Neural cell (in vitro differentiated cells): ENCODE measurements around the gene SELENOW. TPM values are rescaled to one million over a fixed set of nuclear protein-coding genes. Genes with fewer than 3 reads are reported as not detected.
"Not testable (repeated sequence)": the region's sequence is repeated elsewhere in the genome, so short reads cannot be mapped to it uniquely, and the experiment has no call there.

Source experiments
- H2AFZ ChIP-seq: fragments of 200-600, 300-800 bp; sonication (generic), shearing (Covaris generic); 2 replicates; pipeline ENCODE4 v1.6.0; 2014; ENCODE audit warnings: low read depth, mild to moderate bottlenecking, antibody characterized with exemption, low read length, moderate library complexity
- H3F3A ChIP-seq: fragments of 200-600 bp; shearing (Covaris generic); 2 replicates; pipeline ENCODE4 v1.6.1; 2016; ENCODE audit warnings: mild to moderate bottlenecking, moderate library complexity, mixed read lengths, antibody characterized with exemption, low read length; ENCODE audit not compliant: insufficient read depth, poor library complexity, severe bottlenecking
- H3K27ac ChIP-seq: fragments of 200-600, 300-800 bp; sonication (generic), shearing (Covaris generic); 2 replicates; pipeline ENCODE4 v1.5.1; 2014; ENCODE audit warnings: mild to moderate bottlenecking, low read length, moderate library complexity
- H3K27me3 ChIP-seq: fragments of 300-800, 200-600 bp; sonication (generic), shearing (Covaris generic); 2 replicates; pipeline ENCODE4 v1.6.0; 2014; ENCODE audit warnings: mild to moderate bottlenecking, low read depth, low read length, moderate library complexity; ENCODE audit not compliant: insufficient read depth
- H3K36me3 ChIP-seq: fragments of 300-800, 200-600 bp; sonication (generic), shearing (Covaris generic); 2 replicates; pipeline ENCODE4 v1.5.1; 2014; ENCODE audit warnings: mild to moderate bottlenecking, antibody characterized with exemption, low read length, moderate library complexity; ENCODE audit not compliant: insufficient read depth
- H3K4me2 ChIP-seq: fragments of 300-800, 200-600 bp; sonication (generic), shearing (Covaris generic); 2 replicates; pipeline ENCODE4 v1.6.0; 2014; ENCODE audit warnings: mild to moderate bottlenecking, low read length
- H3K4me3 ChIP-seq: fragments of 300-800, 200-600 bp; sonication (generic), shearing (Covaris generic); 2 replicates; pipeline ENCODE4 v1.5.1; 2014; ENCODE audit warnings: mild to moderate bottlenecking, low read length, moderate library complexity
- H3K79me2 ChIP-seq: fragments of 200-600 bp; shearing (Covaris generic); replicated peaks from 2 replicates; pipeline ENCODE4 v1.6.0; 2014; ENCODE audit warnings: mild to moderate bottlenecking, low read length, moderate library complexity; ENCODE audit not compliant: insufficient read depth
- H3K9ac ChIP-seq: fragments of 300-800, 200-600 bp; sonication (generic), shearing (Covaris generic); 2 replicates; pipeline ENCODE4 v1.6.1; 2016; ENCODE audit warnings: mild to moderate bottlenecking, low read length, mixed read lengths
- H3K9me2 ChIP-seq: fragments of 200-600 bp; shearing (Covaris generic); 2 replicates; pipeline ENCODE4 v1.6.1; 2016; ENCODE audit warnings: mild to moderate bottlenecking, low read length, mixed read lengths; ENCODE audit not compliant: insufficient read depth
- H3K9me3 ChIP-seq: fragments of 200-600, 300-800 bp; sonication (generic), shearing (Covaris generic); 2 replicates; pipeline ENCODE4 v1.6.1; 2016; ENCODE audit warnings: mild to moderate bottlenecking, mixed run types, low read length, moderate library complexity, mixed read lengths
- H4K20me1 ChIP-seq: fragments of 200-600 bp; shearing (Covaris generic); 2 replicates; pipeline ENCODE4 v1.6.1; 2016; ENCODE audit warnings: mild to moderate bottlenecking, mixed run types; ENCODE audit not compliant: insufficient read depth
- EP300 ChIP-seq: fragments of 450-650 bp; conservative IDR thresholded peaks from 2 replicates; pipeline ENCODE4 v1.6.1; 2014; ENCODE audit warnings: antibody characterized with exemption, mild to moderate bottlenecking, moderate library complexity; ENCODE audit not compliant: poor library complexity, severe bottlenecking
- EZH2 ChIP-seq: fragments of 200-600, 300-800 bp; shearing (Covaris generic), sonication (generic); IDR thresholded peaks from 2 replicates; pipeline ENCODE4 v1.6.1; 2014; ENCODE audit warnings: antibody characterized with exemption, low read length, borderline replicate concordance, mild to moderate bottlenecking; ENCODE audit not compliant: insufficient read depth, poor library complexity, severe bottlenecking
- MXI1 ChIP-seq: fragments of 450-650 bp; conservative IDR thresholded peaks from 2 replicates; pipeline ENCODE4 v1.6.1; 2014; ENCODE audit warnings: antibody characterized with exemption, mild to moderate bottlenecking; ENCODE audit not compliant: poor library complexity, severe bottlenecking
- POLR2AphosphoS5 ChIP-seq: IDR thresholded peaks from 2 replicates; pipeline ENCODE4 v1.6.1; 2012
- RAD21 ChIP-seq: fragments of 450-650 bp; conservative IDR thresholded peaks from 2 replicates; pipeline ENCODE4 v1.6.1; 2014; ENCODE audit warnings: antibody characterized with exemption, mild to moderate bottlenecking, moderate library complexity
- REST ChIP-seq: IDR thresholded peaks from 2 replicates; pipeline ENCODE4 v1.6.1; 2012; ENCODE audit warnings: borderline replicate concordance
- SMC3 ChIP-seq: fragments of 450-650 bp; conservative IDR thresholded peaks from 2 replicates; pipeline ENCODE4 v1.6.1; 2014; ENCODE audit warnings: antibody characterized with exemption, mild to moderate bottlenecking, moderate library complexity; ENCODE audit not compliant: poor library complexity
- TAF1 ChIP-seq: IDR thresholded peaks from 2 replicates; pipeline ENCODE4 v1.6.1; 2012; ENCODE audit warnings: low read depth
- polyA plus RNA-seq: library from polyadenylated mRNA; depleted of rRNA; stranded (reverse); fragments of >200 nt; gene quantifications from 2 replicates; pipeline ENCODE4 v1.2.3, GENCODE V29; 2014
- TF ChIP-seq, protein P1 (sequence below): fragments of 450-650 bp; IDR thresholded peaks from 2 replicates; pipeline ENCODE4 v1.5.1; 2014; ENCODE audit warnings: antibody characterized with exemption, mild to moderate bottlenecking, moderate library complexity; ENCODE audit not compliant: poor library complexity, severe bottlenecking

Gene SELENOW
- polyA plus RNA-seq, 1 donor from 2014 or later, result 811 TPM

DNA sequence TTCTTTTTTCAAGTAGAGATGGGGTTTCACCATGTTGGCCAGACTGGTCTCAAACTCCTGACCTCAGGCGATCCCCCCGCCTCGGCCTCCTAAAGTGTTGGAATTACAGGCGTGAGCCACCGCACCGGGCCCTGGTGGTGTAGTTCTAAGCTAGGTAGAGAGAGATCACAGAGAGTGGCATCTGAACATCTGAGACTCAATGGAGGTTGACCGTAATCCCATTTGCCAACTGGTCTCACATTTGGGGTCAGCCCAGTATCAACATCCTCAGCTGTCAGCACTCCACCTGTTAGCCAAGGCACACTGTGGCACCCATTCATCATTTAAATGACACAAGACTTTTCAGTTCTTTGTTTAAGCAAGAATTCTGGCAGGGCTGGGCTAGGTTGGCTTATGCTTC lies 8.1 kb downstream of the SELENOW start:
- H3K27me3 ChIP-seq, result no peaks in the 10 kb centered on the region
- H2AFZ ChIP-seq, result no peak overlapping the region
- no peaks in the 10 kb centered on the region for H3K36me3 ChIP-seq
- H3K27ac ChIP-seq, result no peak overlapping the region
- no peaks in the 10 kb centered on the region for H3K9me2 ChIP-seq
- H3K4me3 ChIP-seq, result no peak overlapping the region
- H3K9ac ChIP-seq, result no peak overlapping the region
- no peaks in the 10 kb centered on the region for H4K20me1 ChIP-seq
- no peaks in the 10 kb centered on the region for H3K79me2 ChIP-seq
- no peak overlapping the region for H3K4me2 ChIP-seq
- H3F3A ChIP-seq, result no peaks in the 10 kb centered on the region
- TF ChIP-seq EZH2 (no peak), POLR2AphosphoS5 (no peak), REST (no peak), TAF1 (no peak), EP300 (no peak), MXI1 (no peak), SMC3 (no peak), RAD21 (no peak)
- TF ChIP-seq, protein P1, sequence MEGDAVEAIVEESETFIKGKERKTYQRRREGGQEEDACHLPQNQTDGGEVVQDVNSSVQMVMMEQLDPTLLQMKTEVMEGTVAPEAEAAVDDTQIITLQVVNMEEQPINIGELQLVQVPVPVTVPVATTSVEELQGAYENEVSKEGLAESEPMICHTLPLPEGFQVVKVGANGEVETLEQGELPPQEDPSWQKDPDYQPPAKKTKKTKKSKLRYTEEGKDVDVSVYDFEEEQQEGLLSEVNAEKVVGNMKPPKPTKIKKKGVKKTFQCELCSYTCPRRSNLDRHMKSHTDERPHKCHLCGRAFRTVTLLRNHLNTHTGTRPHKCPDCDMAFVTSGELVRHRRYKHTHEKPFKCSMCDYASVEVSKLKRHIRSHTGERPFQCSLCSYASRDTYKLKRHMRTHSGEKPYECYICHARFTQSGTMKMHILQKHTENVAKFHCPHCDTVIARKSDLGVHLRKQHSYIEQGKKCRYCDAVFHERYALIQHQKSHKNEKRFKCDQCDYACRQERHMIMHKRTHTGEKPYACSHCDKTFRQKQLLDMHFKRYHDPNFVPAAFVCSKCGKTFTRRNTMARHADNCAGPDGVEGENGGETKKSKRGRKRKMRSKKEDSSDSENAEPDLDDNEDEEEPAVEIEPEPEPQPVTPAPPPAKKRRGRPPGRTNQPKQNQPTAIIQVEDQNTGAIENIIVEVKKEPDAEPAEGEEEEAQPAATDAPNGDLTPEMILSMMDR, result no peak
- H3K9me3 ChIP-seq, result no peaks in the 10 kb centered on the region

- H3K4me3 ChIP-seq, H3K27ac ChIP-seq, H3K27me3 ChIP-seq, H3K36me3 ChIP-seq, H2AFZ ChIP-seq, H4K20me1 ChIP-seq, H3K9me3 ChIP-seq, H3K4me2 ChIP-seq, H3F3A ChIP-seq, H3K79me2 ChIP-seq, H3K9me2 ChIP-seq, H3K9ac ChIP-seq: not testable (repeated sequence)
Measured at GRCh38 chr19:47787307-47787706, 8.8 kb downstream of the SELENOW start.

GRCh38 chr19:47789811-47790210 lies 11.3 kb downstream of the SELENOW start:
- H4K20me1 ChIP-seq, H3K9me3 ChIP-seq, H3K79me2 ChIP-seq, H3F3A ChIP-seq, H3K27ac ChIP-seq, H3K4me3 ChIP-seq, H3K9me2 ChIP-seq, H2AFZ ChIP-seq, H3K36me3 ChIP-seq, H3K9ac ChIP-seq, H3K27me3 ChIP-seq, H3K4me2 ChIP-seq: not testable (repeated sequence)
